Cerebellar nuclear complex (tissue), 1 donor: ENCODE results near the gene FGF3.

Experiments used
- DNase-seq, 2 experiments: peaks; one replicate each; lab custom pipeline; 2025; lab: John Stamatoyannopoulos, UW

The FGF3 gene

DNA sequence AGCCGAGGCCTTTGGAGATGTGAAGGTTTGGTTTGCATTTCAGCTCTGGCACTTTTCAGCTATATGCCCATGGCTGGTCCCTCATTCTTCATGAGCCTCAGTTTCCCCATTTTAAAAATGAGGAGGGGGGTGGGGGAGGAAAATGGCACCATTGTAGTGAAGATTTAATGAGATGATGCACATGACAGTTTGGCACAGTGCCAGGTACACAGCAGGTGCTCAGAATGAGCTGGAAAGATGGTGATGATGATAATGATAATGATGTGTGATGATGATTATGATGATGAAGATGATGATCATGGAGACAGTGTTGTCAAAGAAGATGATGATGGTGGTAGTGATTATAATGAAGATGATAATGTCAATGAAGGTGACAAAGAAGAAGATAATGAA lies 24.3 kb upstream of the FGF3 start:
- DNase-seq: no peak

- no peak for DNase-seq
Observed at GRCh38 chr11:69842746-69843528, 23.7 kb upstream of the FGF3 start.

DNA sequence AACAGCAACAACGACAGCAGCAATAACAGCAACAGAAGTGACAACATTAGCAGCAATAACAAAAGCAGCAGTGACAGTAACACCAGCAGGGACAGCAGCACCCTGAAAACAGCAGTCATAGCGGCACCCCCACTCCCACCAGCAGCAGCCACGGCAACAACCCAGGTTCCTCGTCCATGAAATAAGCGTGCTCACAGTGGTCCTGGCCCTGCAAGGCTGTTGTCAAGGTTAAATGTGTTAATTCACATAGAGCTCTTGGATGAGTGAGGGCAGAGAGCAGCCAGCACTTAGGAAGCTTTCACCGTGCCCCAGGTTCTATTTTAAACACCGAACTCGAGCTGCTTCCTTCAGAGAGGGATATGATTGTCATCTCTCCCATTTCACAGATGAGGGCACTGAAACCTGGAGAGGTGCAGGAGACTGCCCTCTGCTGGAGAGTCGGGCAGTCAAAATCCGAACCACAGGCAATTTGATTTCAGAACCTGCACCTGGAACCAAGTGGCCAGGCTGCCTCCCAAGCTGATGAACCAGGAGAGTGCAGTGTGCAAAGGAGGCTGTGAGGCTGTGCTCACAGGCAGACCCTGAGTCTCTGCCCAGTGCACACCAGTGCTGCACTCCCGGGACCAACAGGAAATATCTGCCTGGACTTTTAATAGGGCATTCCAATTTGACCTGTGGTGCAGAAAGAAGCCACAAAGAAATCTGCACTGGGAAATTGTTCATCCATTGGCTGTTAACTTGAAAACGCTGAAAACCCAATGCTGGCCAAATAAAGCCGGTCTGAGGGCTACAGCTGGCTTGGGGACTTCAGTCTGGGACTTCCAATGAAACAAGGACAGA lies 22.9 kb upstream of the FGF3 start:
- DNase-seq: no peak

- no peak for DNase-seq
Observed at GRCh38 chr11:69841170-69841858, 22.1 kb upstream of the FGF3 start.

DNA sequence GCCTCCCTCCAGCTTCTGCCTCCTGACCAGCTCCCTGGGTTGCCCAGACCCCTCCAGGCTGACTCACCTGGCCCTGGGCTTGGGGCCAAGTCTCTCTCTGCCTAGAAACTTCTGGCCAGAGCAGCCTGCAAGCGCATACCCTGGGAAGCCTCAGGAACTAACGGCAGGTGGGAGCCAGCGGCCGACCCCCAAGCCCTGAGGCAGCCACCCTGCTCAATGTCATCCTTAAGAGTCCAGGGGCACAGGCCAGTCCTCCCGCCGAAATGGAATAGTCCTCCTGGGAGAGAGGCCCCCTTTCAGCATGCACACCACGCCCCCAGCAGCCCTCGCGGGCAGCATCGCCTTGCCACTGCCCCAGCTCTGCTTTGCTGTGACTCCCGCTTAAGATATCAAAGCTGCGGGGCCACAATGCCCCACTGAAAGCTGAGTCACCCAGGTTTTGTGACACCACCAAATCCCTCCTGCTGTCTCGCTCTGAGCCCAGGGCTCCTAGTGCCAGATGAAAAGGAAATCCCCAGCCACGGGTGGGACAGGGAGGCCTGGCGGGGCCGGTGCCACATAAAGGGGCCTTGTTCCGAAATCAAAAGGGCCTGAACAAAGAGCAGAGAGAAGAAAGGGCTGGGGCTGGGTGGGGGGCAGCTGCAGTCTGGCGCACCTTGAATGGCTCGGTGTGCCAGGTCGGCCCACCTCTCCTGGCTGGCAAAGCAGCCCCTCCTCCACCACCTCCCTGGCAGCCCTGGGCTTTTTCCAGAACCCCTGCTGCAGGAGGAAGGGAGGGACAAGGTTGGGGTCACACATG lies 21.4 kb upstream of the FGF3 start:
- DNase-seq: no peak

- no peak for DNase-seq
Observed at GRCh38 chr11:69839516-69839915, 20.3 kb upstream of the FGF3 start.

DNA sequence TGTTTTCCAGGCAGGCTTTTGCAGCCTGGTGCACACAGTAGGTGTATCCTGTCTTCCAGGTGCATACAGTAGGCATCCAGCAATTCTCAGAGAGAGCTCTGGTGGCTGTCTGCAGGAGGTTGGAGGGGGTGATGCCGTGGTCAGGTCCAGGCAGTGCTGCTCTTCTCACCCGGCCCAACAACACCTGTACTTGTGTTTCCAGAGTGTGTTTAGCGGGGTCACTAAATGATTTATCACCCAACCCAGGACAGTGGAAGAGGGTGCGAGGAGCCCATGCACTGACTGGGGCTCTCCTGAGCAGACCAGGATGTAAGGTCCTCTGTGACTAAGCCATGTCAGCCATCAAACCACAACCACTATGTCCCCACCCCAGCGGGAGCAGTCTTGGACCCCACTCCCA lies 18.6 kb upstream of the FGF3 start:
- no peak for DNase-seq

DNA sequence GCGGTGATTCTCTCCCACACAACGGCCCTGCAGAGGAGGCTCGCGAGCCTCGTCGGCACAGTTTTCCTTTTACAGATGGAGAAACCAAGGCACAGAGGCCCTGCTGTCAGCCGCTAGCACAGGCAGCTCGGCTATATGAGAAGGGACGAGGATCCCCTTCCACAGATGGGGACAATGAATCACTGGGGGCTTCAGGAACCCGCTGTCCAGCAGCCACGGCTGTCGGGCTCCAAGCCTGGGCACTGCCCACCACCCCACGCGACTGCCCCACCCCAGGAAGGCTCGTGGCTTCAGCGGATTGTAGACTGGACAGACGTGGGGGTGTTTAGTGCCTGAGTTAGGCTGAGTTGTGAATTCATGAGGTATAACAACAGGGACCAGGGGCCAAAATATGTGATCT lies 17.2 kb upstream of the FGF3 start:
- DNase-seq: no peak

DNA sequence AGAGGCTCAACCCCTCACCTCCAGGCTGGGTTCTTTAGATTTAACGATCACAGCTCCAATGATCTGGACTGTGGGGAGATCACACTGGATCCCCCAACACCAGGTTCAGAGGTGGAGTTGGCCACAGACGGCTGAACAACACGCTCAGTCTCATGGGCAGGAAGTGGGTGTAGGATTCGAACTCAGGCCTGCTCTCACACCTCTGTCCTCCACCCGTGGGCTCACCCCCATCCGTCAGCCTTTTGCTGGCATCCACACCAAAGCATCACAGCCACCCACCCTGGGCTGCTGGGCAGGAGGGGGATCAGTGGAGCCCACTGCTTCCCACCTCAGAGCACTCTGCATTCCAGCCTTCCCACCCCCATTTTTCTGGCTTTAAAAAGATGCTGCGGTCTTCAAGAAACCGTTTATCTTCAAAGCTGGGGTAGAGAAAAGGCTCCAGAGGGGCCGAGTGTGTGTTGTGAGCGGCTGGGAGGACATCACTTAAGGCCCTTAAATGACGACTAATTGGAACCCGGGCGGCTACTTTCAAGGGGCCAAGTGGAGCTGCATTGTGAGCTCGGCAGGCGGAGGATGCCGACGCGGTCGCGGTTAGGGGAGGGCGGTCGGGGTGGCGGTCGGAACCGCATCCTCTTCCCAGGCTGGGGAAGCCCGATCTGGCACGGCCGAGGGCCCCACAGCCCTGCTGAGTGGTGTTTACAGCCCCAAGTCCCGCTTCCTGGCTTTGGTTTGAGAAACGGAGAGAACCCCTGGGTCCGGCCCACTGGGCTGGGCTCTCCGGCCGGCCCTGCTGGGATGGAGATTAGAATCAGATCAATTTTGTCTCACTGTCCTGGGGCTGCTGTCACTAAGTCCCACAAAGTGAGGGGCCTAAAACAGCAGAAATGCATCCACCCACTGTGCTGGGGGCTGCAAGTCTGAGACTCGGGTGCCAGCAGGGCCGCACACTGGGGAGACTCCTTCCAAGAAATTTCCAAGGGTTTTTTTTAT lies 15.9 kb upstream of the FGF3 start:
- DNase-seq: no peak

- no peak for DNase-seq
Observed at GRCh38 chr11:69834251-69834650, 15.0 kb upstream of the FGF3 start.

GRCh38 chr11:69832561-69833413 lies 13.6 kb upstream of the FGF3 start:
- no peak for DNase-seq

DNA sequence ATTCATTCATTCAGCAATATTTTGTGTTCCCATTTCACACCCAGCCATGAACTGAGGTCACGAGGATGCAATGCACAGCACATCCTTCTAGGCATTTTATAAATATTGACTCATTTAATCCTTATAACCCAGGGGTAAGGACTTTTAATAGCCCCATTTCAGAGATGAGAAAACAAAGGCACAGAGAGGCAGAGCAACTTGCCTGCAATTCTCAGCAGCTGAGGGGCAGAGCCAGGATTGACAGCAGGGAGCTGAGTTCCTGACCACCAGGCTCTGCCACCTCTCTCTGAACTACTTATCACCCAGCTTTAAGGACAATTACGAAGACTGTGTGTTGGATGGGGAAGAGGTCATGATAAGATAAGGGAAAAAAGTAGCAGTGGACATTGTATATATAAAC lies 12.8 kb upstream of the FGF3 start:
- no peak for DNase-seq

GRCh38 chr11:69830086-69830485 lies 10.9 kb upstream of the FGF3 start:
- no peak for DNase-seq

DNA sequence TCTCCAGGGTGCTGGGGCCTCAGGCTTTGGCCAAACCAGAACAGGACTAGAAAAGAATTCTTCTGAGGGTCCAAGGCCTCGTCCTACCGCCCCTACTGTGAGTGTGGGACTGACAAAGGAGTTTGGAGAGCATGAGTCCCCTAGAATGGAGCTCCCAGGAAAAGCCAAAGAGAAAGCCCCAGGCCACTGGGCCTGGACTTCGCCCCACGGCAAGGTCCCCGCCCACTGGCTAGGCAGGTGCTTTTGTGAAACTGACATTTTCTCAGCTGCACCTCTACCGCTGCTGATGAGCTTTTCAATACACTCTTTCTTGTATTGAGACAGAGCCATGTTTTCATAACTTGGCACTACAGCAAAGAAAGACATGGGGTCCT lies 9.7 kb upstream of the FGF3 start:
- DNase-seq: no peak

- DNase-seq: no peak
Observed at GRCh38 chr11:69828276-69828970, 9.2 kb upstream of the FGF3 start.

- DNase-seq: no peak
Observed at GRCh38 chr11:69826773-69827172, 7.6 kb upstream of the FGF3 start.

- DNase-seq: no peak
Observed at GRCh38 chr11:69825941-69826340, 6.7 kb upstream of the FGF3 start.

DNA sequence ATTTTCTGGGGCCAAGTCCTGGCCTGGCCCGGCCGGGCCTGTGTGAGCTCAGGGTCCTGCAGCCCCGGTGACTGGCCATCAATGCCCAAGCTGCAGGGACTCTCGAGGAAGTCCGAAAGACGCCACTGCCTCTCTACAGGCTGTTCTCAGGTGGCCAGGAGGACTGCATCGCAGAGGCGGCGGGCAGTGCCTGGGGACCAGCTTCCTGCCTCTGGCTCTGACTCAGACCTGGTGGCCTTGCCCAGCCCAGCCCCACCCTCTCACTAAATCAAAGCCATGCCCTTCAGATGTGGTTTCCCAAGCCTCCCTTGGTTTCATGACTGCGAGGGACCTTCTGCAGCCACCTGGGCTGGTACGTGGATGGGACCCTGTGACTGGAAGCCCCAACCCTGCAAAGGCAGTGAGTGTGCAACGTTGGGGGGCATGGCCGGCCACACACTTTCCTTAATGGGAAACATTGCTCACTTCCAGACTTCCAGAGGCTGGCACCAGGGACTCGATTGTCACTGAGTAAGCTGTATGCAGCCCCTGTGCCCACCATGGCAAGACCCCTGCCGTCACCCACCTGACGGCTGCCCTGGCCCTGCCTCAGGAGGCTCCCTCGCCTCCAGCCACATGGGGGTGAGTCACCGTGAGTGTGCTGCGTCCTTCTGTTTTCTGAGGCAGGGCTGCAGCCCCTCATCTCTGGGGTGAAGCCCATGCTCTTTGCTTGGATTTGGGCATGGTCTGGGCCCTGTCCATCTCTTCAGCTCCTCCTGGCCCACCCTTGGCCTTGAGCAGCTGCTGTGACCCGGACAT lies 6.0 kb upstream of the FGF3 start:
- DNase-seq: no peak
